Ishikawa (cell line): Measurements from ENCODE around the gene FOXN3.

Source experiments
- CEBPB ChIP-seq: IDR thresholded peaks from 2 replicates; pipeline ENCODE4 v1.6.1; 2012
- CREB1 ChIP-seq: IDR thresholded peaks from 2 replicates; pipeline ENCODE4 v1.6.1; 2012; ENCODE audit warnings: low read depth
- EGR1 ChIP-seq: IDR thresholded peaks from 2 replicates; pipeline ENCODE4 v1.6.1; 2012
- EP300 ChIP-seq: IDR thresholded peaks from 2 replicates; pipeline ENCODE4 v1.6.1; 2012; ENCODE audit warnings: borderline replicate concordance
- FOXM1 ChIP-seq: IDR thresholded peaks from 2 replicates; pipeline ENCODE4 v1.6.1; 2012; ENCODE audit warnings: low read depth, borderline replicate concordance
- NFIC ChIP-seq: IDR thresholded peaks from 2 replicates; pipeline ENCODE4 v1.6.1; 2012
- RAD21 ChIP-seq: IDR thresholded peaks from 2 replicates; pipeline ENCODE4 v1.6.1; 2012; ENCODE audit warnings: low read depth
- REST ChIP-seq: IDR thresholded peaks from 2 replicates; pipeline ENCODE4 v1.6.1; 2012; ENCODE audit warnings: low read depth, mild to moderate bottlenecking
- TAF1 ChIP-seq: IDR thresholded peaks from 2 replicates; pipeline ENCODE4 v1.6.1; 2012; ENCODE audit warnings: low read depth, mild to moderate bottlenecking
- TCF12 ChIP-seq: IDR thresholded peaks from 2 replicates; pipeline ENCODE4 v1.6.1; 2012; ENCODE audit warnings: low read depth
- TEAD4 ChIP-seq: IDR thresholded peaks from 2 replicates; pipeline ENCODE4 v1.6.1; 2012
- YY1 ChIP-seq: IDR thresholded peaks from 2 replicates; pipeline ENCODE4 v1.6.1; 2012; ENCODE audit warnings: low read depth
- ZBTB7A ChIP-seq: IDR thresholded peaks from 2 replicates; pipeline ENCODE4 v1.6.1; 2012; ENCODE audit warnings: low read depth
- TF ChIP-seq, protein P1 (sequence below): IDR thresholded peaks from 2 replicates; pipeline ENCODE4 v1.6.1; 2012
- TF ChIP-seq, protein P2 (sequence below): IDR thresholded peaks from 2 replicates; pipeline ENCODE4 v1.6.1; 2012

Gene FOXN3

GRCh38 chr14:89131004-89131750 is 285.9 kb downstream of the FOXN3 start:
- no peak for TF ChIP-seq TCF12
- TF ChIP-seq, protein P1, sequence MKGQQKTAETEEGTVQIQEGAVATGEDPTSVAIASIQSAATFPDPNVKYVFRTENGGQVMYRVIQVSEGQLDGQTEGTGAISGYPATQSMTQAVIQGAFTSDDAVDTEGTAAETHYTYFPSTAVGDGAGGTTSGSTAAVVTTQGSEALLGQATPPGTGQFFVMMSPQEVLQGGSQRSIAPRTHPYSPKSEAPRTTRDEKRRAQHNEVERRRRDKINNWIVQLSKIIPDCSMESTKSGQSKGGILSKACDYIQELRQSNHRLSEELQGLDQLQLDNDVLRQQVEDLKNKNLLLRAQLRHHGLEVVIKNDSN, result no peak
- TF ChIP-seq CREB1, result no peak
- TF ChIP-seq ZBTB7A, result no peak

GRCh38 chr14:89129570-89129969 is 287.5 kb downstream of the FOXN3 start:
- TF ChIP-seq TCF12 (no peak), ZBTB7A (no peak), YY1 (no peak), TEAD4 (no peak), FOXM1 (no peak), CEBPB (no peak), TAF1 (no peak), CREB1 (no peak), NFIC (no peak), EGR1 (no peak)

- TF ChIP-seq FOXM1 (no peak), NFIC (no peak), TCF12 (no peak), EGR1 (no peak), CREB1 (no peak), TEAD4 (no peak), EP300 (no peak), REST (no peak), CEBPB (no peak), ZBTB7A (no peak), RAD21 (no peak)
- TF ChIP-seq, protein P1, result no peak
Measured at GRCh38 chr14:89128311-89129026, 288.6 kb downstream of the FOXN3 start.

DNA sequence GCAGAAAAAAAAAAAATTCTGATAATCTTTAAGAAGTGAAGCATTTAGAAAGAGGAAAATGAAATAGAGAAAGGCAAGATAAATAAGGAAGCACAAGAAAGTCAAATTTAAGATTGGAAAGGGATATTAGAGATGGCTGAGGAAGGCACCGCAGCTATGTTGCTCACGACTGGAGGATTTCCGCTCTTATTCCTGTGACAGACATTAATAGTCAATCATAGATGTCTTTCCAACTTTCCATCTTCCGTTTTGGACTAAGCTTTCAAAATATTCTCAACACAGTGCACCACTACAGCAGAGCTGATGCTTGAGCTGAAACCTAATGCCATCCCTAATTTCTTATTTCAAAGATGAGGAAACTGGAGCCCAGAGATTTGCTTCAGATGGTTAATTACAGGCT is 290.6 kb downstream of the FOXN3 start:
- TF ChIP-seq, protein P1, result no peak
- no peak for TF ChIP-seq FOXM1
- TF ChIP-seq, protein P2, sequence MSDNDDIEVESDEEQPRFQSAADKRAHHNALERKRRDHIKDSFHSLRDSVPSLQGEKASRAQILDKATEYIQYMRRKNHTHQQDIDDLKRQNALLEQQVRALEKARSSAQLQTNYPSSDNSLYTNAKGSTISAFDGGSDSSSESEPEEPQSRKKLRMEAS, result no peak
- TF ChIP-seq CREB1, result no peak
- TF ChIP-seq CEBPB, result no peak
- TF ChIP-seq EGR1, result no peak
- TF ChIP-seq NFIC, result no peak
- no peak for TF ChIP-seq EP300
- no peak for TF ChIP-seq TEAD4
- no peak for TF ChIP-seq YY1
- no peak for TF ChIP-seq REST
- no peak for TF ChIP-seq ZBTB7A
- no peak for TF ChIP-seq TAF1

DNA sequence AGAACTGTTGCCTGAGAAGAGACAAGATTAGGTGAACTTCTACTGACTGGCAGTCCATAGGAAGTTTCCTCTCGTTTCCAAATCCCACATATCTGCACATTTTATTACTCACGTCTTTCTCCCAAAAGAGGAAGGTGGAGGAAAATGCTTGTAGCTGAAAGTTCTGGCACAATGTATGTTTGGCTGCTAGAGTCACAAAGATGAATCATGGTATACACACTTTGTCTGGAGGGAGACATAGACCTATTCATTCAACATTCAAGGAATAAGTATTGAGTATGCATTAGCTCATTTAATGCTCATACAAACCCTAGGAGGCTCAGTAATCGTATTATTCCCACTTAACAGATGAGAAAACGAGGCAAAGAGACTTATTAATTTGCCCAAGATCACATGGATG is 291.8 kb downstream of the FOXN3 start:
- TF ChIP-seq TCF12, result no peak
- no peak for TF ChIP-seq TAF1
- TF ChIP-seq TEAD4, result no peak
- TF ChIP-seq RAD21, result no peak
- no peak for TF ChIP-seq NFIC
- no peak for TF ChIP-seq ZBTB7A
- TF ChIP-seq EGR1, result no peak
- TF ChIP-seq YY1, result no peak
- TF ChIP-seq CREB1, result no peak
- TF ChIP-seq, protein P1, result no peak
- no peak for TF ChIP-seq CEBPB
- no peak for TF ChIP-seq REST
